Urinary bladder (tissue), 4 donors: ENCODE results near the gene SFI1. TPM values are rescaled to one million over a fixed set of nuclear protein-coding genes. Genes with fewer than 3 reads are reported as not detected.
"Not testable (repeated sequence)": the region's sequence is repeated elsewhere in the genome, so short reads cannot be mapped to it uniquely, and the experiment has no call there.

Experiments used
- DNase-seq: peaks from one replicate; pipeline ENCODE4 v3.0.0-alpha.2; 2015; ENCODE audit errors: extremely low spot score
- H3K27ac ChIP-seq: one replicate; pipeline ENCODE4 v1.5.1; 2013; ENCODE audit warnings: low read depth, mild to moderate bottlenecking, moderate library complexity
- H3K36me3 ChIP-seq: one replicate; pipeline ENCODE4 v1.6.1; 2013; ENCODE audit warnings: mild to moderate bottlenecking, moderate library complexity; ENCODE audit not compliant: insufficient read depth
- H3K4me1 ChIP-seq: one replicate; pipeline ENCODE4 v1.6.1; 2013; ENCODE audit warnings: mild to moderate bottlenecking, moderate library complexity; ENCODE audit not compliant: insufficient read depth
- H3K4me3 ChIP-seq: one replicate; pipeline ENCODE4 v1.5.1; 2013; ENCODE audit warnings: low read depth, low read length
- WGBS: extraction: QIAGEN DNeasy Blood & Tissue Kit; methylation state at CpG from one replicate; pipeline ENCODE4 v1.1.7; 2013; 5-methylcytosine and 5-hydroxymethylcytosine counted together
- polyA plus RNA-seq: library from polyadenylated mRNA; stranded (reverse); fragments of 200-250 nt; gene quantifications from one replicate; pipeline ENCODE4 v1.2.3, GENCODE V29; 2013
- total RNA-seq: library from RNA; depleted of rRNA; stranded (reverse); fragments of >200 nt; gene quantifications from one replicate; pipeline ENCODE4 v1.2.3, GENCODE V29; 2014
- donor health status: healthy with polysubstance abuse.
- donor health status: healthy.

SFI1 gene
- total and polyA plus RNA-seq, 2 donors = 14.6 to 22.7 TPM

- WGBS = 89% methylated on average over 1 of the region's 1 CpG
- H3K36me3 ChIP-seq = peaks cover 3% of the 10 kb centered on the region
- H3K4me1 ChIP-seq = no peaks in the 10 kb centered on the region
- H3K27ac ChIP-seq = no peak overlapping the region
- no peak for DNase-seq
- no peak overlapping the region for H3K4me3 ChIP-seq
Measured at GRCh38 chr22:31569126-31569525, 72.8 kb downstream of the SFI1 start.

- Histone ChIP-seq H3K27ac (no peak overlapping the region), H3K36me3 (peaks cover 3% of the 10 kb centered on the region), H3K4me3 (no peak overlapping the region), H3K4me1 (no peaks in the 10 kb centered on the region)
- WGBS = 85% methylated on average over 5 of the region's 5 CpGs
- DNase-seq = no peak
Measured at GRCh38 chr22:31572939-31573338, 76.6 kb downstream of the SFI1 start.

GRCh38 chr22:31574055-31574670 lies 77.8 kb downstream of the SFI1 start:
- 77% methylated on average over 3 of the region's 3 CpGs for WGBS
- Histone ChIP-seq H3K36me3 (peaks cover 3% of the 10 kb centered on the region), H3K27ac (no peak overlapping the region), H3K4me1 (no peaks in the 10 kb centered on the region), H3K4me3 (no peak overlapping the region)
- DNase-seq = no peak

GRCh38 chr22:31575190-31575589 lies 78.9 kb downstream of the SFI1 start:
- no peak for DNase-seq
- WGBS = 91% methylated on average over 8 of the region's 8 CpGs
- H3K4me1 ChIP-seq = no peaks in the 10 kb centered on the region
- H3K27ac ChIP-seq = no peak overlapping the region
- no peak overlapping the region for H3K4me3 ChIP-seq
- H3K36me3 ChIP-seq = peaks cover 3% of the 10 kb centered on the region

GRCh38 chr22:31577711-31578110 lies 81.4 kb downstream of the SFI1 start:
- Histone ChIP-seq H3K4me1 (no peaks in the 10 kb centered on the region), H3K27ac (no peak overlapping the region), H3K36me3 (peaks cover 3% of the 10 kb centered on the region), H3K4me3 (no peak overlapping the region)
- DNase-seq = no peak
- 63% methylated on average over 5 of the region's 5 CpGs for WGBS

- Histone ChIP-seq H3K4me3 (no peak overlapping the region), H3K36me3 (peaks cover 3% of the 10 kb centered on the region), H3K27ac (no peak overlapping the region), H3K4me1 (no peaks in the 10 kb centered on the region)
- WGBS = 92% methylated on average over 5 of the region's 5 CpGs
- DNase-seq = no peak
Measured at GRCh38 chr22:31578171-31578570, 81.8 kb downstream of the SFI1 start.

GRCh38 chr22:31579835-31580242 lies 83.5 kb downstream of the SFI1 start:
- no peak overlapping the region for H3K4me3 ChIP-seq
- 78% methylated on average over 1 of the region's 1 CpG for WGBS
- H3K36me3 ChIP-seq = no peaks in the 10 kb centered on the region
- H3K27ac ChIP-seq = no peak overlapping the region
- H3K4me1 ChIP-seq = no peaks in the 10 kb centered on the region
- DNase-seq = no peak

GRCh38 chr22:31583861-31584485 lies 87.6 kb downstream of the SFI1 start:
- no peak overlapping the region for H3K27ac ChIP-seq
- no peak for DNase-seq
- no peaks in the 10 kb centered on the region for H3K36me3 ChIP-seq
- no peak overlapping the region for H3K4me3 ChIP-seq
- no peaks in the 10 kb centered on the region for H3K4me1 ChIP-seq
- WGBS = 94% methylated on average over 3 of the region's 3 CpGs

GRCh38 chr22:31584804-31585160 lies 88.4 kb downstream of the SFI1 start:
- WGBS = 91% methylated on average over 5 of the region's 5 CpGs
- H3K36me3 ChIP-seq = no peaks in the 10 kb centered on the region

GRCh38 chr22:31585161-31585859 lies 89.0 kb downstream of the SFI1 start:
- Histone ChIP-seq H3K27ac (no peak overlapping the region), H3K4me3 (no peak overlapping the region), H3K4me1 (no peaks in the 10 kb centered on the region), H3K36me3 (no peaks in the 10 kb centered on the region)
- 49% methylated on average over 3 of the region's 3 CpGs for WGBS
- DNase-seq = no peak

More at GRCh38 chr22:31584804-31585160, 88.4 kb downstream of the SFI1 start:
- Histone ChIP-seq H3K4me3 (no peak overlapping the region), H3K27ac (no peak overlapping the region), H3K4me1 (no peaks in the 10 kb centered on the region)
- no peak for DNase-seq

GRCh38 chr22:31586137-31586920 lies 90.0 kb downstream of the SFI1 start:
- H3K36me3 ChIP-seq = no peaks in the 10 kb centered on the region

GRCh38 chr22:31588970-31589675 lies 92.8 kb downstream of the SFI1 start:
- WGBS = 91% methylated on average over 6 of the region's 6 CpGs
- no peaks in the 10 kb centered on the region for H3K36me3 ChIP-seq
- no peak for DNase-seq
- H3K4me1 ChIP-seq = no peaks in the 10 kb centered on the region
- no peak overlapping the region for H3K27ac ChIP-seq
- H3K4me3 ChIP-seq = no peak overlapping the region

More at GRCh38 chr22:31586137-31586920, 90.0 kb downstream of the SFI1 start:
- H3K27ac ChIP-seq = no peak overlapping the region
- no peak for DNase-seq
- no peaks in the 10 kb centered on the region for H3K4me1 ChIP-seq
- no peak overlapping the region for H3K4me3 ChIP-seq
- WGBS = 84% methylated on average over 7 of the region's 7 CpGs

- H3K27ac ChIP-seq, H3K4me1 ChIP-seq, DNase-seq, H3K4me3 ChIP-seq, H3K36me3 ChIP-seq: not testable (repeated sequence)
- 92% methylated on average over 1 of the region's 2 CpGs for WGBS
Measured at GRCh38 chr22:31590161-31590560, 93.8 kb downstream of the SFI1 start.
